DMS79 treated with DMSO at 0.1 percent for 48 hours (cell line): ENCODE data around the gene GASK1B.

Experiments
- DNase-seq: peaks from one replicate; lab custom pipeline; 2025; lab: John Stamatoyannopoulos, UW

Gene GASK1B

GRCh38 chr4:158186815-158187214, 14.0 kb upstream of the GASK1B start:
- no peak for DNase-seq

DNA sequence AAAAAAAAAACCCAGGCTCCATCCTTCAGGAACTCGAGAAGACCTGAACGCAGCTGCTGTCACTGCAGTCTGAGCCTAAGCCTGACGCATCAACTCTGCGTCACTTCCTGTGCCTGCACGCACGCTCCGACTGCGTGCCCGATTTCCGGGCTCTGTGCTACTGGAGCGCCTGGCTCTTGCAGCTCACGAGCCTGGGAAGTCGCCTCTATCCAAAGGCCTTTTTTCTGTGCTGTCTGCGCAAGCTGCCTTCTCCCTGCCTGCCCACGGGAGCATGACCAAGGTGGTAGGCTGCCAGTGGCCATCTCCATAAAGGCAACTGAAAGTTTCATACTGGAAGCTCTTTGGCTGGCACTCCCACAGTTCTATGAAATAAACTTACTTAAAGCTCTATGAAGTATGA, 9.9 kb upstream of the GASK1B start:
- no peak for DNase-seq

DNA sequence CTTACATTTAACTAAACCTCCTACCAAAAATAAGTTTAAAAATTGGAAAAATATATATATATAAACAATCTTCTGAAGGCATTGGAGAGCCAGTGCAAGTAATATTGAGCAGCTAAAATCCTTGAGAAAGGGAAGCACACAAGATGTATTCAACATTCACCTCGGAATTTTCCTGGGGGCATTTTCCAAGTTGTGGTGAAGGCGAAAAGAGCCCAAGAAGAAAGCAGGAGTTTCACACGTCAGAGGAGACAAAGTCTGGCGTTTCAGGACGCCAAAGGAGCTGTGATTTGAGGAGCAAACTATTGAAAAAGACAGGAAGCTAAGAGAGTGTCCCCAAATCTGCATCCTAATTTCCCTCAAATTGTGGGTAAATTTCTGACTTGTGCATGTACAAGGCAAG, 9.1 kb upstream of the GASK1B start:
- DNase-seq, result no peak

DNA sequence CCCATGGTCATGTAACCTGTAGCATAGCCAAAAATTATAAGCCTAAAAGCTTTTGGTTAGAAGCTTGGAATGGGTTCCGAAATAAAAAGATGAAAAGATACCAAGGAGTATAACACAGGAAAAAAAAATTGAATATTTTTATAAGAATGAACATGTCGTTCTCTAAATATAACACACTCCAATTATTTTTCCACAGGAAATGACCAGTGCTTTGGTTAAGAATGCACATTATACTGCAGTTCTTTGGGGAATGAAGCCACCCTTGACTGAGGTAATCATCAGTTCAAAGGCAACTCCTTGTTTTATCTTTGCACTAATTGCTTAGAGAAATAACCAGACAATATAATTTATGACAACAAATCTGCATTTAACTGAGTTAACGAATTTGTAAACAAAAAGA, 6.6 kb upstream of the GASK1B start:
- DNase-seq, result no peak

DNA sequence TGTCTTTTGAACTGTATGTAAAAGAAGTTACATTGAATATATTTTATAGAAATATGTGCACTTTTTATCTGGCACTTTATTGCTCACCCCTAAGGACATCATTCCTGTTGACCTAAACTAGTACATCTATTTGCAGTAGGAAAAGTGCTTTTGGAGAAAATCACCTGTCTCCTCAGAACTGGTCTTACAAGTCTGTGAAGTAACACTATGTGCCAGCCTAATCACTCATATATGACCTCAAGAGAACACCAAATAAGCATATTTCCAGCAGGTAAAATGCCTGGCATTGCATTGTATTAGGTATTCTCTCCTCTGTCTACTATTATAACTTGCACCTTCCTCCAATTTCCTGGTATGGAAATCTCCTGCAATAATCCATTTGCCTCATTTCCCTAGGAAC, 4.0 kb upstream of the GASK1B start:
- no peak for DNase-seq

DNA sequence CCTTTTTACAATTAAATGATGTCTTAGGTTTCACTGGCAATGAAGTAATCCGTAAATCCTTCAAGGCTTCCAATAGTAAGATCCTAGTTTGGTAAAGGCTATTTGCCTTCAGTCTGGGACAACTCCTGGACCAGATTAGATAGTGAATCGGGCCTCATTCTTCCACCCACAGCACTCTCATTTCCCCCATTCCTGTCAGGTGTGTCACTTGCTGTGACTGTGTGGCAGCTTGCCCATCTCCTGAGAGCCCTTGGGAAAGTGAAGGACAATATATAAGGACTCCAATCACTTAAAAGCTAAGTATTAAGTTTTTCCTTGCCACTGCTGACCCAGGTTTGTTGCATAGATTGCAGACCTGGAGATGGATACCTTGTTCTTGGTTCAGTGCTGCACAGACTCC, 3.3 kb upstream of the GASK1B start:
- no peak for DNase-seq

GRCh38 chr4:158170691-158171561, 1.9 kb downstream of the GASK1B start:
- DNase-seq, result no peak

DNA sequence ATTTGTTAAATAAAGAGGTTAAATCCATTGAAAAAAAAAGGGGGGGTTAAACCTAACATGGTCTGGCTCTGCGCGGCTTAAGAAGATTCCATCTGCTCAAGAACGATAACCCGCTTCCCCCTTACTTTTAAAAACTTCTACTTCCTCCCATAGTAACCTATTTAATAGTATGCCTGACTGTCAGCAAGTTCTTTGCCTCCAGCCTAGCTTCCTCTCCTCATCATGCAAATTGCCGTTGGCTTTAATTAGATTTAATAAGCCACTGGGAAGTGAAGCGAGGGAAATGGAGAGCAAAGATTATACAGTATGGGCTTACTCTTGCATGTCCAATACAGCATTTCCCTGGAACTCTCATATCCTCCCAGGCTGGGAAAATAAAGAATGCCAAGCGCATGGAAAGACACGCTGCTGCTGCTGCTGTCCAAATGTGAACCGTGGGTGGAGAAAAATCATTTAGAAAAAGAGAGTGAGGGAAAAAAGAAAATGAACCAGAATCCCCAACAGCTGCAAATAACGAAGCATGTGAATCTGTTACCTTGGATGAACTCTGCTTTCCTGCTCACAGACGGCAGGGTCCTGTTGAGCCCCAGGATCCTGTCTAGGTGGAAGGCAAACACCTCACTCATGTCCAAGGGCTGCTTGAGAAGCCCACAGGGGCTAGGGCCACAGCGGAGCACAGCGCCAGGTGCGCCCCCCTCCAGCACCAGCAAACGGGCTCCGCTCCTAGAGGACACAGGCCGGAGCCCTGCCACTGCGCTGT, 2.7 kb downstream of the GASK1B start:
- no peak for DNase-seq

DNA sequence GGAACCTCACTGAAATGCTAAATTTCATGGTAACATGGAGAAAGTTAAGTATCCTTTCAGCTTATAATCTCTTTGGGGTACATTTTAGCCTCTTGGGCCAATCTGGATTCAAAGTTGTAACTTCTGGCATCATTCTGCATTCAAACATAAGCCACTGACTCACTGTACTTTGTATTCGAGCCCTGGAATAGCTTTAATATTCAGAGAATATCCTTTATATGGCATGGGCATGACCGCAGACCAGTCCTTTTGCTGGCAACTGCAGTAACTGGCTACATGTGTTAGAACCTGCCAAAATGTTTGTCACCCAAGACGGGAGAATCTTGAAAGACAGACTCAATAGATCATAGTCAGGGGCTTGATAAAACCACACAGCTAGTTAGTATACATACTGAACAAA, 3.3 kb downstream of the GASK1B start:
- no peak for DNase-seq

- DNase-seq, result no peak
These were observed 4.2 kb downstream of the GASK1B start for GRCh38 chr4:158168606-158169005.

DNA sequence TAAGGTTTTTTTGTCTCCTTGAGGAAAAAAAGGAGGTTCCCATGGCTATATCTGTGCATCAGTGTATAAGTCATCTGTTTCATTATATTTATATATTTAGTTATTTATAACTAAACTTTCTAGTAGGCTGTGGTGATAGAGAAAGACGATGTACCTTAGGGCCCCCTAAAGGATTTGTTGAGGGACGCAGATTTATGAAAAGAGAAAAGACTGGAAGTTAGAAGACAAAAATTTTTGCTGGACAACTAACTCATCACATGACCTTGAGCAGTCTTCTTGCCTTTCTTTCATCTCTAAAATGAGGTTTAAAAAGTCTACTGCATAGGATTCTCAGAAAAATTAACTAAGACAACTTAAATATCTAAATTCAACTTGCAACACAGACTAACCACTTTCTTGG, 6.1 kb downstream of the GASK1B start:
- DNase-seq, result no peak

- DNase-seq, result no peak
These were observed 8.0 kb downstream of the GASK1B start for GRCh38 chr4:158164768-158165213.

- no peak for DNase-seq
These were observed 8.7 kb downstream of the GASK1B start for GRCh38 chr4:158163941-158164767.

DNA sequence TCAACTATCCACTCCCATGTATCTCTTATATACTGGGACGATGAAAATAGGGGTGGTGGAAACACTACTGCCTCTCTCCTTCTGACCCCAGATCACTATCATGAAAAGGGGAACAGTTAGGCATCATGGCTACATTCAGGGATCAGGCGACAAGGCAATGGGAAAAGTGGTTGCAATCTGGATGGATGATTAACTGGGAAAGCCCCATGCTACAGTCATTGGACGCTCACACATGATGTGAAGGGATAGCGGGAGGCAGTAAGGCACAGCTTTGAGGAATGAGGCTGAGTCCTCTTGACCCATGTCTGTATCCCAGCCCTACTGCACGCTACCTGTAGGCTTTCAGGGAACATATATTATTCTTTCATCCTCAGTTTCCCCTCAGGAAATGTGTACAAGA, 10.2 kb downstream of the GASK1B start:
- no peak for DNase-seq

- no peak for DNase-seq
These were observed 11.1 kb downstream of the GASK1B start for GRCh38 chr4:158161551-158162354.

DNA sequence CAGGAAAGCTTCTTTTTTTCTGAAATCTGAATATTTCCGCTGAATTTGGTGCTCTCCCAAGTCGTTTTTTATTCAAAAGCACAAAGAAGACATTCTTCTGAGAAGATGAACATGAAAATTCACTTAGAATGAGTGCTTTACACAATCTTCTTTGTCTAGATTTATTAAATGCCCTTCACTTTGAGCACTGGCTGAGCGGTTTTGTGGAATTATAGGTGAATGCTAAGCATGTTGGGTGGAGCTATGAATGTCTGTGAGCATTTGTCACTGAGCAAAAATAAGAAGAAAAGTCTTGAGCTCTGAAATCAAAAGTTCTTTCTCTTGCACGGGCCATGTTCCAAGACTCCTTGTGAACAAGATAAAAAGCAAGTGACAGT, 13.1 kb downstream of the GASK1B start:
- DNase-seq, result no peak

- no peak for DNase-seq
These were observed 13.6 kb downstream of the GASK1B start for GRCh38 chr4:158159054-158159717.

DNA sequence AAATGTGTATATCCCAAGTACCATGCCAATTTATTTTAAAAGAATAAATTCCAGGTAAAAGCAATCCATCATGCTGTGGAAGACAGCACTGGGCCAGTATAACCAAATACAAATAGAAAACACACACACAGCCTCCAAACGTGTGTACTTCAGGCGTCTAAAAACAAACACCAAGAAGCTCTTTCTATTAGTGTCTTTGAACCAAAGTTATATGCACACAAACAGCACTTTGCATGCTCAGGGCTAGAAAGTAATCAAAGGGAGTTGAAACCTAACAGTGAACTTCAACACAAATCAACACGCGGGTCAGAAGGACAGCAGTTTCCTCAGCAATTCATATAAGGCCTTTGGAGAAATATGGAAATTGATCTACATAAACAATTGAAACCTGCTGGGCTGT, 15.4 kb downstream of the GASK1B start:
- no peak for DNase-seq

DNA sequence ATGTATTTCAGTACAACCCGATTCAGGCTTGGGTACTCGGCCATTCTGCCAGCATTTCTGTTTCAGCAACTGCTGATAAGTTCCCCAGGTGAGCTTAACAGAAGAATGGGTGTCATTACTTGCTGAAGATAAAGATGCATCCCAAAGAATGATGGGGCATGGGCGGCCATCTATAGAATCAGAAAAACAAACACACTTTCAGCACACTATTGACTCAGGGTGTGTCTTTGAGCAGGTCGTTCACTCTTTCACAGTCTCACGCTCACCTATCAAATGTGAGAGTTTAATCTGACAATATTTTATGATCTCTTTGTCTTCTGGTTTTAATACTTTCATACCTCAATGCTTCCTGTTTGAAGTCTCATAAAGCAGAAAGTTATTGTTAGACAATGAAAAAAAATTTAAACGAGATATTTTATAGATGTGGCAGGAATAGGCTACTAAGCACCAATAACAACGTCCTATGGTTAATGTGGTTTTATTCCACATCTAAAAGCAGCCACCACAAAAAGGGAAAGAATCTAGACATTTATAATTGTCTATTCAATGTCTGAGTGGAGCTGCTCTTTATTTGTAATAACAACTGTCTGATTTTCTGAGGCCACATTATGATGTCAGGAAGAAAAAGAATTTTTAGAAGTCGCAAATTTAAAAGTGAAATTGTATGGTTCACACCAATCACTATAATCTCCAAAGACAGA, 17.0 kb downstream of the GASK1B start:
- no peak for DNase-seq

- DNase-seq, result no peak
These were observed 25.7 kb downstream of the GASK1B start for GRCh38 chr4:158147151-158147550.
